Kidney (tissue), 14 donors: ENCODE measurements around the gene MTR. TPM values are rescaled to one million over a fixed set of nuclear protein-coding genes. Genes with fewer than 3 reads are reported as not detected.

Experiments
- DNase-seq, 5 donors: peaks; one replicate each; pipeline ENCODE4 v3.0.0-alpha.2; 2013 to 2020
- FAIRE-seq: peaks from 2 replicates; lab custom pipeline; 2012; peaks lifted over from hg19 to GRCh38; lab: Jason Lieb, UNC
- H3K27ac ChIP-seq, 2 donors: one replicate each; pipeline ENCODE4 v1.7.0; 2013; ENCODE audit warnings: low read depth in 2 of 2, low read length in 2 of 2, inconsistent platforms in 1 of 2
- H3K27me3 ChIP-seq: one replicate; pipeline ENCODE4 v1.7.1; 2013; ENCODE audit warnings: low read length, inconsistent platforms; ENCODE audit not compliant: control insufficient read depth, insufficient read depth
- H3K36me3 ChIP-seq, 3 donors: one replicate each; pipeline versions ENCODE4 v1.7.0 to v1.7.1; 2013; ENCODE audit warnings: low read length in 3 of 3, control low read depth in 1 of 3, inconsistent platforms in 1 of 3; ENCODE audit not compliant: insufficient read depth in 3 of 3, control insufficient read depth in 2 of 3
- H3K4me1 ChIP-seq, 3 donors: one replicate each; pipeline versions ENCODE4 v1.7.0 to v1.7.1; 2013; ENCODE audit warnings: low read length in 3 of 3, inconsistent platforms in 1 of 3, low read depth in 1 of 3; ENCODE audit not compliant: control insufficient read depth in 2 of 3, insufficient read depth in 2 of 3
- H3K4me3 ChIP-seq, 3 donors: one replicate each; pipeline versions ENCODE4 v1.7.0 to v1.8.1; 2013; ENCODE audit warnings: low read length in 3 of 3, control low read depth in 1 of 3, inconsistent platforms in 1 of 3
- H3K9ac ChIP-seq, 3 donors: one replicate each; pipeline versions ENCODE4 v1.7.0 to v1.7.1; 2013; ENCODE audit warnings: low read length in 3 of 3, control low read depth in 1 of 3, inconsistent platforms in 1 of 3
- H3K9me3 ChIP-seq, 3 donors: one replicate each; pipeline versions ENCODE4 v1.7.0 to v1.7.1; 2013; ENCODE audit warnings: low read length in 3 of 3, control low read depth in 1 of 3, inconsistent platforms in 1 of 3; ENCODE audit not compliant: control insufficient read depth in 2 of 3, insufficient read depth in 1 of 3
- CTCF ChIP-seq: IDR thresholded peaks from 3 replicates; pipeline ENCODE4 v1.5.1; 2012; ENCODE audit warnings: mild to moderate bottlenecking, moderate library complexity, borderline replicate concordance; ENCODE audit not compliant: insufficient read depth; ENCODE audit errors: extremely low read depth
- intact Hi-C: fragments of 100-400 bp; cut with DNase I; formaldehyde crosslinking; loops from one replicate; pipeline ENCODE4 v1.11.1; 2022
- polyA plus RNA-seq: library from polyadenylated mRNA; stranded (reverse); fragments of 350-450 nt; fragmentation: Illumina TruSeq; extraction: RNeasy Lipid Tissue Mini Kit (QIAGEN cat#74804); gene quantifications from one replicate; pipeline ENCODE4 v1.2.3, GENCODE V29; 2014; ENCODE audit warnings: low read depth, low replicate concordance; ENCODE audit not compliant: insufficient read depth
- total RNA-seq: library from RNA; stranded (reverse); fragmentation: NEBNext Ultra II Directional; extraction: Animal tissue kit (Norgen Biotek cat#: 25700); gene quantifications from one replicate; pipeline ENCODE4 v1.2.1, GENCODE V29; 2021
- donor health status: control.
- donor health status: control.
- donor health status: control.
- donor health status: control.
- donor health status: control.
- donor health status: DM: yes; HTN: yes; CAD: no.
- donor health status: Normal renal cell carcinoma (clear cell type).

MTR gene
- total and polyA plus RNA-seq, 2 donors from 2014 or later, result 7.6 to 61.0 TPM

- H3K27me3 ChIP-seq, result no peaks in the 10 kb centered on the region
- no peak for TF ChIP-seq CTCF
- H3K4me1 ChIP-seq, result peaks cover 0 to 40% (median 14%) of the 10 kb centered on the region in 3 donors
- no peaks in the 10 kb centered on the region for H3K9me3 ChIP-seq
- peaks cover 7 to 22% (median 8%) of the 10 kb centered on the region in 3 donors for H3K36me3 ChIP-seq
- DNase-seq (no peak), FAIRE-seq (no peak)
- no peak overlapping the region for H3K9ac ChIP-seq
- no peak overlapping the region for H3K4me3 ChIP-seq
- H3K27ac ChIP-seq, result peak overlapping the region; percentile 4 to 48
- intact Hi-C loops, result no loop called here
These were observed 70.1 kb downstream of the MTR start for GRCh38 chr1:236864996-236865817.

GRCh38 chr1:236865818-236866155, 70.7 kb downstream of the MTR start:
- Histone ChIP-seq H3K9ac (no peak overlapping the region), H3K9me3 (no peaks in the 10 kb centered on the region), H3K27ac (no peak overlapping the region), H3K4me1 (peaks cover 0 to 35% (median 14%) of the 10 kb centered on the region in 3 donors), H3K36me3 (peaks cover 6 to 28% (median 7%) of the 10 kb centered on the region in 3 donors), H3K27me3 (no peaks in the 10 kb centered on the region), H3K4me3 (no peak overlapping the region)
- DNase-seq (no peak), FAIRE-seq (no peak)
- intact Hi-C loops, result no loop called here
- no peak for TF ChIP-seq CTCF

GRCh38 chr1:236868625-236869467, 73.8 kb downstream of the MTR start:
- Histone ChIP-seq H3K4me1 (peaks cover 0 to 12% (median 3%) of the 10 kb centered on the region in 3 donors), H3K36me3 (peaks cover 2 to 27% (median 8%) of the 10 kb centered on the region in 3 donors), H3K9ac (no peak overlapping the region), H3K27ac (no peak overlapping the region), H3K9me3 (no peaks in the 10 kb centered on the region), H3K27me3 (no peaks in the 10 kb centered on the region), H3K4me3 (no peak overlapping the region)
- DNase-seq (peak in 4 of 5 donors; percentile 55 to 69 (median 61)), FAIRE-seq (no peak)
- intact Hi-C loops, result no loop called here
- TF ChIP-seq CTCF, result peak; percentile 97
